ENCODE measurements around the gene HRAS.
A peak's percentile ranks its signal among the peaks of the same experiment; 100 is the strongest.
"Not testable (repeated sequence)": the region's sequence is repeated elsewhere in the genome, so short reads cannot be mapped to it uniquely, and the experiment has no call there.

HRAS gene

GRCh38 chr11:532986-533585, 2.3 kb downstream of the HRAS start:
- no peak for DNase-seq (ENCODE audit: low read depth)

- DNase-seq (ENCODE audit: low read depth), result no peak
Observed at GRCh38 chr11:532527-532985, 2.8 kb downstream of the HRAS start.

GRCh38 chr11:531919-532526, 3.4 kb downstream of the HRAS start:
- DNase-seq (ENCODE audit: low read depth), result no peak

- no peak for DNase-seq (ENCODE audit: low read depth)
Observed at GRCh38 chr11:530960-531831, 4.2 kb downstream of the HRAS start.

GRCh38 chr11:529728-530411, 5.5 kb downstream of the HRAS start:
- DNase-seq (ENCODE audit: low read depth), result no peak

- no peak for DNase-seq (ENCODE audit: low read depth)
Observed at GRCh38 chr11:528815-529727, 6.3 kb downstream of the HRAS start.

GRCh38 chr11:528166-528814, 7.1 kb downstream of the HRAS start:
- no peak for DNase-seq (ENCODE audit: low read depth)

GRCh38 chr11:526192-526591, 9.2 kb downstream of the HRAS start:
- DNase-seq (ENCODE audit: low read depth), result no peak

GRCh38 chr11:521177-521688, 14.1 kb downstream of the HRAS start:
- no peak for DNase-seq (ENCODE audit: low read depth)

- no peak for DNase-seq (ENCODE audit: low read depth)
Observed at GRCh38 chr11:520428-521176, 14.8 kb downstream of the HRAS start.

- peak; percentile 71 for DNase-seq (ENCODE audit: low read depth)
Observed at GRCh38 chr11:518463-519202, 16.7 kb downstream of the HRAS start.

GRCh38 chr11:516918-517685, 18.3 kb downstream of the HRAS start:
- not testable (repeated sequence) for DNase-seq (ENCODE audit: low read depth)

GRCh38 chr11:516400-516799, 19.0 kb downstream of the HRAS start:
- no peak for DNase-seq (ENCODE audit: low read depth)

- no peak for DNase-seq (ENCODE audit: low read depth)
Observed at GRCh38 chr11:515131-515530, 20.2 kb downstream of the HRAS start.

GRCh38 chr11:514606-515005, 20.8 kb downstream of the HRAS start:
- DNase-seq (ENCODE audit: low read depth), result no peak

- DNase-seq (ENCODE audit: low read depth), result no peak
Observed at GRCh38 chr11:512761-513595, 22.4 kb downstream of the HRAS start.

GRCh38 chr11:508956-509355, 26.4 kb downstream of the HRAS start:
- DNase-seq (ENCODE audit: low read depth), result no peak

Measured in non-pigmented ciliary epithelial cell (primary cell).